HepG2 (cell line): Measurements from ENCODE around the gene EIF4A3. TPM values are rescaled to one million over a fixed set of nuclear protein-coding genes. Genes with fewer than 3 reads are reported as not detected.

Source experiments
- ATAC-seq: fragments of 200-7000 bp; cut with Tn5 transposase; 3 replicates; pipeline ENCODE4 v1.9.1; 2020; ENCODE audit warnings: mild to moderate bottlenecking, moderate library complexity
- Bru-seq: library from RNA; stranded (reverse); fragments of 400-500 nt; gene quantifications from one replicate; lab custom pipeline; 2021; lab: Mats Ljungman, UMichigan
- BruChase-seq, 2 experiments: library from RNA; stranded (reverse); fragments of 400-500 nt; gene quantifications; one replicate each; lab custom pipeline; 2021; lab: Mats Ljungman, UMichigan
- BruUV-seq: library from RNA; stranded (reverse); fragments of 400-500 nt; replicated peaks from 2 replicates; lab custom pipeline; 2021; lab: Mats Ljungman, UMichigan
- CTCF ChIA-PET: fragments of 300-600 bp; formaldehyde crosslinking; extraction: SDS; loops from one replicate; lab custom pipeline; 2021; ENCODE audit warnings: low total read pairs, inconsistent platforms, low intra/inter-chr PET ratio; lab: Yijun Ruan, JAX
- POLR2A ChIA-PET: fragments of 350-600 bp; sonication (Branson Sonifier 250); formaldehyde crosslinking; loops from one replicate; lab custom pipeline; 2020; ENCODE audit warnings: antibody characterized with exemption, inconsistent platforms; lab: Yijun Ruan, JAX
- DNase-seq: peaks from one replicate; pipeline ENCODE4 v3.0.0-alpha.2; 2015; ENCODE audit warnings: low spot score
- FAIRE-seq: peaks from 3 replicates; lab custom pipeline; 2011; peaks lifted over from hg19 to GRCh38; lab: Jason Lieb, UNC
- H2AFZ ChIP-seq: one replicate; pipeline ENCODE4 v1.6.1; 2011; ENCODE audit warnings: low read length, inconsistent platforms
- H3K27ac ChIP-seq: fragments of 300-600 bp; 3 replicates; pipeline ENCODE4 v1.8.0; 2011; ENCODE audit warnings: mixed run types, mild to moderate bottlenecking, mixed read lengths, low read length, inconsistent platforms; ENCODE audit not compliant: insufficient read depth; ENCODE audit errors: extremely low read length
- H3K27me3 ChIP-seq, 2 experiments: fragments of 200-600 bp in 1 of 2; 2 replicates in 1 of 2; 3 replicates in 1 of 2; pipeline versions ENCODE4 v1.6.0 to v1.8.0; 2011; ENCODE audit warnings: low read length in 2 of 2, mild to moderate bottlenecking in 2 of 2, moderate library complexity in 2 of 2, inconsistent platforms in 1 of 2; ENCODE audit not compliant: insufficient read depth in 2 of 2, control insufficient read depth in 1 of 2
- H3K36me3 ChIP-seq, 2 experiments: fragments of 200-600 bp in 1 of 2; replicated peaks in 1 of 2; 2 replicates in 1 of 2; 3 replicates in 1 of 2; pipeline versions ENCODE4 v1.5.1 to v1.8.0; 2011; ENCODE audit warnings: low read length in 2 of 2, inconsistent platforms in 1 of 2; ENCODE audit not compliant: insufficient read depth in 2 of 2, control insufficient read depth in 1 of 2
- H3K4me1 ChIP-seq: 2 replicates; pipeline ENCODE4 v1.5.1; 2012; ENCODE audit warnings: low read length, inconsistent platforms; ENCODE audit not compliant: insufficient read depth
- H3K4me2 ChIP-seq: 2 replicates; pipeline ENCODE4 v1.6.0; 2011; ENCODE audit warnings: low read depth, low read length, inconsistent platforms
- H3K4me3 ChIP-seq, 3 experiments: fragments of 200-600 bp in 1 of 3; sonication (generic), shearing (Covaris generic) in 1 of 3; replicated peaks in 1 of 3; 2 replicates each; pipeline ENCODE4 v1.5.1; 2011 to 2016; ENCODE audit warnings: low read length in 3 of 3, inconsistent platforms in 2 of 3, low read depth in 2 of 3, mild to moderate bottlenecking in 2 of 3, control low read depth in 1 of 3, mixed read lengths in 1 of 3; ENCODE audit not compliant: insufficient read depth in 1 of 3
- H3K79me2 ChIP-seq: one replicate; pipeline ENCODE4 v1.6.1; 2011; ENCODE audit warnings: low read length, inconsistent platforms; ENCODE audit not compliant: insufficient read depth
- H3K9ac ChIP-seq: 2 replicates; pipeline ENCODE4 v1.6.0; 2011; ENCODE audit warnings: mild to moderate bottlenecking, low read depth, low read length, inconsistent platforms; ENCODE audit not compliant: insufficient read depth
- H3K9me3 ChIP-seq: 2 replicates; pipeline ENCODE4 v1.5.1; 2012; ENCODE audit warnings: mild to moderate bottlenecking, low read length
- H4K20me1 ChIP-seq: 2 replicates; pipeline ENCODE4 v1.6.0; 2011; ENCODE audit warnings: inconsistent platforms, mild to moderate bottlenecking, low read length, moderate library complexity; ENCODE audit not compliant: insufficient read depth
- ATM ChIP-seq: fragments of 450-650 bp; IDR thresholded peaks from 2 replicates; pipeline ENCODE4 v1.7.1; 2017; ENCODE audit warnings: mild to moderate bottlenecking, borderline replicate concordance
- EEA1 ChIP-seq: sonication (generic); formaldehyde crosslinking; IDR thresholded peaks from 2 replicates; pipeline ENCODE4 v1.5.1; 2020; ENCODE audit warnings: mild to moderate bottlenecking, missing genetic modification reagents, borderline replicate concordance
- HDAC2 ChIP-seq: sonication (generic); formaldehyde crosslinking; IDR thresholded peaks from 2 replicates; pipeline ENCODE4 v1.4.0; 2020; ENCODE audit warnings: missing genetic modification reagents
- HNF4G ChIP-seq, 2 experiments: sonication (generic) in 1 of 2; formaldehyde crosslinking in 1 of 2; IDR thresholded peaks; 2 replicates each; pipeline versions ENCODE4 v1.4.0 to v1.6.1; 2011 to 2020; ENCODE audit warnings: borderline replicate concordance in 2 of 2, low read depth in 2 of 2, mild to moderate bottlenecking in 2 of 2, low read length in 1 of 2, missing genetic modification reagents in 1 of 2, moderate library complexity in 1 of 2
- SNAPC5 ChIP-seq: sonication (generic); formaldehyde crosslinking; IDR thresholded peaks from 2 replicates; pipeline ENCODE4 v1.8.1; 2023; ENCODE audit warnings: mild to moderate bottlenecking, missing genetic modification reagents, borderline replicate concordance
- ZFP41 ChIP-seq: sonication (generic); formaldehyde crosslinking; IDR thresholded peaks from 2 replicates; pipeline ENCODE4 v1.4.0; 2020; ENCODE audit warnings: mild to moderate bottlenecking, missing genetic modification reagents, borderline replicate concordance
- ZNF251 ChIP-seq: sonication (generic); formaldehyde crosslinking; IDR thresholded peaks from 2 replicates; pipeline ENCODE4 v1.9.0; 2021; ENCODE audit warnings: mild to moderate bottlenecking, missing genetic modification reagents
- ZNF614 ChIP-seq: IDR thresholded peaks from 2 replicates; pipeline ENCODE4 v1.6.1; 2018; ENCODE audit warnings: missing biosample characterization, missing genetic modification reagents, inconsistent platforms, borderline replicate concordance
- ZNF691 ChIP-seq: sonication (generic); formaldehyde crosslinking; IDR thresholded peaks from 2 replicates; pipeline ENCODE4 v1.4.0; 2020; ENCODE audit warnings: missing genetic modification reagents, low read depth, mild to moderate bottlenecking, borderline replicate concordance
- ZNF710 ChIP-seq: sonication (generic); formaldehyde crosslinking; IDR thresholded peaks from 2 replicates; pipeline ENCODE4 v1.5.0; 2020; ENCODE audit warnings: mild to moderate bottlenecking, missing genetic modification reagents, borderline replicate concordance
- WGBS: methylation state at CpG from one replicate; pipeline ENCODE4 v1.1.6; 2017; ENCODE audit warnings: low lambda C conversion rate; 5-methylcytosine and 5-hydroxymethylcytosine counted together
- in situ Hi-C: cut with HindIII; loops from 2 replicates; pipeline ENCODE4 v1.10.0; 2017; ENCODE audit warnings: low pct_unique_long_range_greater_than_20kb; ENCODE audit not compliant: extremely low pct_ligation_motif_present
- intact Hi-C: fragments of 100-400 bp; cut with micrococcal nuclease; formaldehyde crosslinking; loops from one replicate; pipeline ENCODE4 v1.10.0; 2022; ENCODE audit not compliant: unreplicated experiment
- long read RNA-seq, 2 experiments: library from RNA in 1 of 2; library from polyadenylated mRNA in 1 of 2; stranded (forward) in 1 of 2; unstranded in 1 of 2; transcript quantifications; one replicate each; pipeline ENCODE4 v2.0.0, GENCODE V29; 2019 to 2022
- polyA minus RNA-seq, 3 experiments: library from RNA; depleted of rRNA, polyadenylated mRNA; stranded (reverse); fragments of >200 nt; gene quantifications; 2 replicates each; pipeline ENCODE4 v1.2.3, GENCODE V29; 2011; ENCODE audit warnings: low replicate concordance in 1 of 3
- polyA plus RNA-seq, 8 experiments: library from polyadenylated mRNA; depleted of rRNA in 3 of 8; stranded (reverse) in 7 of 8; unstranded in 1 of 8; fragments of >200 nt; fragmentation: Illumina TruSeq in 4 of 8; extraction: Trizol in 4 of 8; gene quantifications; 2 replicates each; pipeline versions ENCODE4 v1.2.1 to v1.2.3, GENCODE V29; 2011 to 2016; ENCODE audit warnings: low read depth in 4 of 8, missing spikeins in 1 of 8, mixed read lengths in 1 of 8; ENCODE audit not compliant: insufficient read depth in 1 of 8
- total RNA-seq, 5 experiments: library from RNA; depleted of rRNA; stranded (reverse); fragments of >200 nt; fragmentation: Illumina TruSeq; extraction: Trizol; gene quantifications; 2 replicates each; pipeline ENCODE4 v1.2.3, GENCODE V29; 2016; ENCODE audit warnings: low read depth in 1 of 5

EIF4A3 gene
- 187 and 239 TPM in 2 replicates for total RNA-seq (2016; rRNA removed; fragmentation: Illumina TruSeq; extraction: Trizol)
- 22.3 and 28.3 TPM in 2 replicates for total RNA-seq (2016; cell fraction: cytosol; rRNA removed; fragmentation: Illumina TruSeq; extraction: Trizol; ENCODE audit: low read depth)
- total RNA-seq (2016; cell fraction: insoluble cytoplasmic fraction; rRNA removed; fragmentation: Illumina TruSeq; extraction: Trizol): 185 and 243 TPM in 2 replicates
- 36.4 and 40.0 TPM in 2 replicates for total RNA-seq (2016; cell fraction: membrane; rRNA removed; fragmentation: Illumina TruSeq; extraction: Trizol)
- total RNA-seq (2016; cell fraction: nucleus; rRNA removed; fragmentation: Illumina TruSeq; extraction: Trizol): 83.4 and 83.5 TPM in 2 replicates
- polyA plus RNA-seq (2011; rRNA removed): 121 and 145 TPM in 2 replicates
- 103 and 117 TPM in 2 replicates for polyA plus RNA-seq (2011; cell fraction: cytosol; rRNA removed)
- polyA plus RNA-seq (2011; cell fraction: nucleus; rRNA removed): 77.0 and 103 TPM in 2 replicates
- polyA plus RNA-seq (2012): 104 and 124 TPM in 2 replicates
- polyA plus RNA-seq (2016; cell fraction: cytosol; fragmentation: Illumina TruSeq; extraction: Trizol; ENCODE audit: low read depth): 8.3 and 9.0 TPM in 2 replicates
- 233 and 236 TPM in 2 replicates for polyA plus RNA-seq (2016; cell fraction: insoluble cytoplasmic fraction; fragmentation: Illumina TruSeq; extraction: Trizol; ENCODE audit: low read depth)
- 19.8 and 20.6 TPM in 2 replicates for polyA plus RNA-seq (2016; cell fraction: membrane; fragmentation: Illumina TruSeq; extraction: Trizol; ENCODE audit: low read depth)
- 120 and 131 TPM in 2 replicates for polyA plus RNA-seq (2016; cell fraction: nucleus; fragmentation: Illumina TruSeq; extraction: Trizol; ENCODE audit: insufficient read depth, low read depth)
- polyA minus RNA-seq (2011; rRNA and poly(A)+ RNA removed; ENCODE audit: low replicate concordance): 54.2 and 110 TPM in 2 replicates
- 55.3 and 55.4 TPM in 2 replicates for polyA minus RNA-seq (2011; cell fraction: cytosol; rRNA and poly(A)+ RNA removed)
- polyA minus RNA-seq (2011; cell fraction: nucleus; rRNA and poly(A)+ RNA removed): 61.8 and 65.1 TPM in 2 replicates
- percentile 90 among the genes with signal in this experiment for Bru-seq, nascent RNA
- percentile 95 among the genes with signal in this experiment for BruChase-seq, experiment 1, labeled RNA remaining after a 6-hour chase
- BruChase-seq, experiment 2, labeled RNA remaining after a 2-hour chase: percentile 93 among the genes with signal in this experiment
- long read RNA-seq, experiment 1, transcript EIF4A3-201 (12 exons, 1,734 nt): major isoform, 261 of 272 reads
- long read RNA-seq, experiment 1, partial matches to known transcripts: 7 of 272 reads
- long read RNA-seq, experiment 1, other reads (novel, unspliced or antisense): 4 of 272 reads
- long read RNA-seq, experiment 2, transcript EIF4A3-201 (12 exons, 1,734 nt): major isoform, 256 of 303 reads
- long read RNA-seq, experiment 2, partial matches to known transcripts: 28 of 303 reads
- long read RNA-seq, experiment 2, other reads (novel, unspliced or antisense): 14 of 303 reads

- Histone ChIP-seq H3K4me1 (peaks cover 45% of the 10 kb centered on the region), H3K27ac (peak within 1 kb of the TSS; percentile 94), H3K27me3 (peaks cover 0 to 10% of the 10 kb centered on the region in 2 experiments; a peak in 1 of 5 replicates), H4K20me1 (peaks cover 26% of the 10 kb centered on the region), H3K36me3 (peaks cover 9 to 30% of the 10 kb centered on the region in 2 experiments), H3K4me2 (peak within 1 kb of the TSS; percentile 96), H3K9me3 (no peaks in the 10 kb centered on the region), H3K9ac (peak within 1 kb of the TSS; percentile 96), H3K4me3 (peak within 1 kb of the TSS; percentile 84 to 95 (median 88)), H3K79me2 (peaks cover 44% of the 10 kb centered on the region), H2AFZ (no peak within 1 kb of the TSS)
- ChIA-PET POLR2A (interaction anchor here (0.6 to 1.9 kb wide), 14 partner anchors 13 to 307 kb away, joined by 3 to 13 read pairs (median 5); partner anchors contain the start of genes GAA, RNF213, SGSH and SLC26A11), CTCF (no interaction called here)
- DNase-seq (peak; percentile 99), ATAC-seq (peak; percentile 90), FAIRE-seq (peak; percentile 100)
- TSS peak; percentile 90 for BruUV-seq
- in situ Hi-C loops: loop anchor here (5.0 kb wide), 1 partner anchor 110 kb away; no protein-coding TSS in a partner anchor
- intact Hi-C loops: loop anchor here (2.0 to 5.0 kb wide), 2 partner anchors 50 to 116 kb away; no protein-coding TSS in a partner anchor
- under 1% methylated on average over 39 of the region's 90 CpGs for WGBS
- peak; percentile 83 for TF ChIP-seq HDAC2
- TF ChIP-seq EEA1 (CRISPR knock-in tag): peak; percentile 95
- no peak for TF ChIP-seq ZFP41 (CRISPR knock-in tag)
- TF ChIP-seq ZNF710: no peak; the same call in 1 of the 2 replicates
- TF ChIP-seq ZNF614 (CRISPR knock-in tag): no peak
- TF ChIP-seq SNAPC5 (CRISPR knock-in tag): no peak; the same call in 1 of the 2 replicates
- TF ChIP-seq ZNF691 (CRISPR knock-in tag): peak; percentile 99
- no peak for TF ChIP-seq HNF4G (IDR thresholded peaks at IDR 0.05; ENCODE audit: borderline replicate concordance, low read depth, low read length)
- peak; percentile 27; the same call in 1 of the 2 replicates for TF ChIP-seq HNF4G (CRISPR knock-in tag; IDR thresholded peaks at IDR 0.05; ENCODE audit: borderline replicate concordance, low read depth)
- TF ChIP-seq ATM: no peak
- 0 out of 2 replicates have a peak, but pooled peaks have one; percentile 36 for TF ChIP-seq ZNF251 (CRISPR knock-in tag)
Measured at GRCh38 chr17:80147035-80147822, at the start of gene EIF4A3. TSS of gene EIF4A3 (minus strand) at chr17:80147128. CDS start at chr17:80146961, 167 bp downstream.
